GM18505 (cell line): ENCODE data around the gene HGD.
"Not testable (repeated sequence)": the region's sequence is repeated elsewhere in the genome, so short reads cannot be mapped to it uniquely, and the experiment has no call there.

ENCODE experiments used
- ATAC-seq: cut with Tn5 transposase; IDR thresholded peaks from one replicate; pipeline ENCODE4 v1.9.1; 2021; ENCODE audit not compliant: unreplicated experiment
- POLR2A ChIP-seq: IDR thresholded peaks from 4 replicates; pipeline ENCODE4 v1.6.1; 2011; ENCODE audit warnings: borderline replicate concordance; ENCODE audit not compliant: insufficient read depth, insufficient read length; ENCODE audit errors: extremely low read depth

Gene HGD

DNA sequence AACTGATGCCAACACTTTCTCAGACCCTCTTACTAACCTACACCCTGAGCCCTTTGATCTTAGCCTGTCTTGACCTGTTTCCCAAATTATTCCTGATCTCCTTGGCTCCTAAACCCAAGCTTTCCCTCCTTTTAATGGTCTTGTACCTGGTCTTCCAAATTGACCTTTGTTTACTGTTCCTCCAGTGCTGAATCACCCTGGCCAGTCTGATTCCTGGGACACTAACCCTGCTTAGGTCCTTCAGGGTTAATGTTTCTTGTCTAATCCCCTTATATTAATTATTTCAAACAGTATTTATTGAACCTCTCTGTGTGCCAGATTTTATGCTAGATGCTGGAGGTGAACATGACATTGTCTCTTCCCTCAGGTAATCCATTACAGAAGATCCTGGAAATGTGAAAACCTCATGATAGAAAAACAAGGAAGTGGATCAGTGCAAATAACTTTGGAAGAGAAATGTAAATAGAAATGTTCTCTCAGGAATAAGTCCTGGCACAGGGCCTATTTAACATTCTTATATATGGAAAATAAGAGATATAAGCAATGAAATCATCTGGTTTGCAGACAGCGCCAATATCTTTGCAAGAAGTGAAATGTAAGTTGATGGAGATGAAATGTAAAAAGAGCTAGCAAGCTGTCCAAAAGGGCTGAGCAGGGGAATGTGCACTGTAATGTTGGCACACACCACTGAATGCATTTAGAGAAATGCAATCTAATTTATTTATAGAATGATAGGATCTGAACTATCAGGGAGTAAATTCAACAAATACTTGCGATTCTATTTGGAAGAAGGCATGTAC is 20.7 kb downstream of the HGD start:
- TF ChIP-seq POLR2A, result no peak

DNA sequence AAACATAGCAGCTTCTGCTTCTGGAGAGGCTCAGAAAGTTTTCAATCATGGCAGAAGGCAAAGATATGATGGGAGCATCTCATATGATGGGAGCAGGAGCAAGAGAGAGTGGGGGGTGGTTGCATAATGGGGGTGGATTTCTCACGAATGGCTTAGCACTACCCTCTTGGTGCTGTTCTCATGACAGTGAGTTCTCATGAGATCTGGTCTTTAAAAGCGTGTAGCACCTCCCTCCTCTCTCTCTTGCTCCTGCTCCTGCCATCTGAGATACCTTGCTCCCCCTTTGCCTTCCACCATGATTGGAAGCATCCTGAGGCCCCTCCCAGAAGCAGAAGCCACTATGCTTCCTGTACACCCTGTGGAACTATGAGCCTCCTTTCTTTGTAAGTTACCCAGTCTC is 22.2 kb downstream of the HGD start:
- no peak for ATAC-seq
- TF ChIP-seq POLR2A, result no peak

More for the DNA sequence above, 20.7 kb downstream of the HGD start:
- no peak for ATAC-seq

DNA sequence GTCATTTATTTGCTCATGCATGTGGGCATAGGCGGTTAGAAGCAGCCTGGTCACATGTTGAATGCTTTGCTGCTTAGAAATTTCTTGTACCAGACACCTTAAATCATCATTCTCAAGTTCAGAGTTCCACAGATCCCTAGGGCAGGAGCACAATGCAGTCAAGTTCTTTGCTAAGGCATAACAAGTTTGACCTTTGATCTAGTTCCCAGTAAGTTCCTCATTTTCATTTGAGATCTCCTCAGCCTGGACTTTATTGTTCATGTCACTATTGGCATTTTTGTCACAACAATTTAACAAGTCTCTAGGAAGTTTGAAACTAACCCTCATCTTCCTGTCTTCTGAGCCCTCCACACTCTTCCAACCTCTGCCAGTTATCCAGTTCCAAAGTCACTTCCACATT is 22.8 kb downstream of the HGD start:
- no peak for ATAC-seq
- no peak for TF ChIP-seq POLR2A

DNA sequence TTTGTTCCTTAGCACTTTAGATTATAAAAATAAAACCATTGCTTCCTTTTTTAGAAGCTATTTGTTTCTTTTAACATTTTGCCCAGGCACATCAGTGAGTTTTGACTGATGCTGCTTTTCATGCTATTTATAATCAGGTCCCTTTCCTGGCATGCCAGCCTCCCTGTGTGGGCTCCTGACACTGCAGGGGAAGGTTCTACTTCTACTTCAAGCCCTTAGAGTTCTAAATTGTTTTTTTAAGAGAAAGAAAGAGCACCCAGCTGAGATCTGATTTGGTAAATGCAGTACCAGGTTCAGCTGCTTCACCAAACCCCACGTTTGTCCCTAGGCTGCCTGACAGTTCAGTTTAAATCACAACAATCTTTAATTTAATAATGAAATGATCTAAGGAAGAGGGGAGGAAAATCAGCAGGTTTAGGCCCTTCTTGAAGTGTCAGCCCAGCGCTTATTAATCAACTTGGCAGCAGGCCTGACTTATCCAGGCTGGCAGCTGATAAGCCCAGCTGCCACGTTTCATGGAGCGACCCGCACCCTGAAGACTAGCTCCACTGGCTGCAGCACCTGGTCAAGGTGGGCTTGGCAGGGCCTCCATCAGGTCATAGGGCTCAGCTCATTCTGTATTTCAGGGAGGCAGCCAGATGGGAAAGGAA is 29.0 kb downstream of the HGD start:
- no peak for ATAC-seq
- no peak for TF ChIP-seq POLR2A

DNA sequence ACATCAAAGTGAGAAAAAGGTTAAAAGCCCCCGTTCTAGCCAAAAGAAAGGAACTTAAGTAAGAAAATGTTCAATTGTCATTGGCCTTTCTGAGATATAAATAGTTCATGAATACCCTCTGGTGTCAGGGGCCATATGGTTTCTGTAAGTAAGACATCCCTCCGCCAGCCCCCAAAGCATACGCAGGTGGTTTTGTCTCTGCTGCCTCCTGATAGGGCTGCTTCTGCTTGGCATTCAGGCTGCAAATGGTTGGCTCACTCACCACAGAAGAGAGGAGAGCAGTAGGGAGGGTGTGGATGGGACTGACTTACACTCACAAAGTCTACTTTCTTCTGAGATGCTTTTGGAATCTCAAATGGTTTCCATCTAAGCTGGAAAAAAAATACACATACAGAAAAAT is 29.8 kb downstream of the HGD start:
- ATAC-seq, result no peak
- no peak for TF ChIP-seq POLR2A

DNA sequence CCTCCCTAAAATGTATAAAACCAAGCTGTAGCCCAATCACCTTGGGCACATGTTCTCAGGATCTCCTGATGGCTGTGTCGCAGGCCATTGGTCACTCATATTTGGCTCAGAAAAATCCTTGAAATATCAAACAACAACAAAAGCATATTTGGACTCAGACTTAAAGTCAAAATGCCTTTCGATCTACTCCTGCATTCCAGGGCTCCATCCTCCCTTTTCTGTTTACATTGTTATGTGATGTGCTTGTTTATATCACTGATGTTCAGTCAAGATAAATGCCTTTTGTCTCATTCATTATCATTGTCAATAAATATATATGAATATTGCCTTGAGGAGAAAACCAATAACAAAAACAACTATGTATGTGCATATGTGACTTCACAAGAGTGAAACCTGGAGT is 31.7 kb downstream of the HGD start:
- ATAC-seq, result no peak
- TF ChIP-seq POLR2A, result no peak

DNA sequence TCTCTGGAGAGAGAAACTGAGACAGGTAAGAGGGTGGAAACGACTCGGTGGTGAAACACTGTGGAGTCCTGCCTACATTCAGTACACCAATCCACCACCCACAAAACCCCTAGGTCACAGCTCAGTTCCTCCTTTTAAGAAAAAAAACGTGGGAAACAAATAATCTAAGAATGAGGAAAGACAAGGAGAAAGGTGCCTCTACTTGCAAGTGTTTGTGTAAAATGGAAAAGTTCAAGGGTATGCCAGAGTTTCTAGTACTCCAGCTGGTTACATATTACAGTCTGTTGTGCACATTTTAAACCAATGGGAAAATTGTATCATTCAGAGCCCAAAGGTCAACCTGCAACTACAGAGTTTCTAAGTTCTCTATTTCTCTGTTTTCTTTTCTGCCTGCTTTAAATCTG is 32.2 kb downstream of the HGD start:
- no peak for ATAC-seq
- no peak for TF ChIP-seq POLR2A

DNA sequence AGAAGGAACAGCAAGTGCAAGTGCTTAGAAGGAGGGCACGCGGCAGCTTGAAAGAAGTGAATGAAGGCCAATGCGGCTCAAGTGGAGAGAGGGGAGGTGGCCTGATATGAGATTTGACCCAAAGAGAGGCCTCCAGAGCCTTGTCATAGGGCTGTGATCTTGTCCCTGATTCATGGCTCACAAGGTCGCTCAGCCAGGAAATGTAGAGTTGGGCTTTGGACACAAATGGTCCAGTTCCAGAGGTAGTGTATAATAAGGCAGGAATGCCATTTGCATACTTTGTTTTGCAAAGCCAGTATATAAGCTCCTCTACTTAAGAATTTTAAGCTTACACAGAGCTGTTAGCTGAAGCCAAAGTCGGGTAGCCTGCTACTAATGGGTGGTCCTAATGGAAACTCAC is 33.7 kb downstream of the HGD start:
- no peak for ATAC-seq
- no peak for TF ChIP-seq POLR2A

DNA sequence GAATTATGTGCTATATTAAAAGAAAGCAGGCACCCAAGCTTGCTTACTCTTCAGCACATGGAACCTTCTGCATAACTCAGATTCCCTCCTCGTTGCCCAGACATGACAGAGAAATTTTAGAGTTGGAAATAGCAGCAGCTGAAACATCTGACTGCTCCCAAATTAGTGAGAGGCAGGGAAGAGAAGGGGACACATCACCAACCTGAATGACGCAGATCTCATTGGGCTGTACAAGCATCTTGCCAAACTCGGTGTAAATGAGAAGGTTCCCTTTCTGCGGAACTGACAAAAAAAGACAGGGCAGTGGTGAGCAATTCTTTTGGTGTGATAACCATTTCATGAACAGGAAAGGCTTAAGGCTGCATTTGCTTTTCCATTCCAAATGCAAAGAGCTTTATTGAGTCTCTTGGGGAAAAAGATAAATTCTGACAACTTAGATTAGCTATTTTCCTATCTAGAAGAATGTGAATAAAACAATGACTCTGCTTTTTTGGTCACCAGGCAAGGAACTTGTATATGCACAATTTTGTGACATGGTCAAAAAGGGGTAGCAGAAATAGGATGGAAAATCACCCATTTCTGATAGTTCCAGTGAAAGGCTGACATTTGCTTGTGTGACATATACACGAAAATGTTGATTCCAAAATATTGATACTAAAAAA is 35.1 kb downstream of the HGD start:
- no peak for ATAC-seq

DNA sequence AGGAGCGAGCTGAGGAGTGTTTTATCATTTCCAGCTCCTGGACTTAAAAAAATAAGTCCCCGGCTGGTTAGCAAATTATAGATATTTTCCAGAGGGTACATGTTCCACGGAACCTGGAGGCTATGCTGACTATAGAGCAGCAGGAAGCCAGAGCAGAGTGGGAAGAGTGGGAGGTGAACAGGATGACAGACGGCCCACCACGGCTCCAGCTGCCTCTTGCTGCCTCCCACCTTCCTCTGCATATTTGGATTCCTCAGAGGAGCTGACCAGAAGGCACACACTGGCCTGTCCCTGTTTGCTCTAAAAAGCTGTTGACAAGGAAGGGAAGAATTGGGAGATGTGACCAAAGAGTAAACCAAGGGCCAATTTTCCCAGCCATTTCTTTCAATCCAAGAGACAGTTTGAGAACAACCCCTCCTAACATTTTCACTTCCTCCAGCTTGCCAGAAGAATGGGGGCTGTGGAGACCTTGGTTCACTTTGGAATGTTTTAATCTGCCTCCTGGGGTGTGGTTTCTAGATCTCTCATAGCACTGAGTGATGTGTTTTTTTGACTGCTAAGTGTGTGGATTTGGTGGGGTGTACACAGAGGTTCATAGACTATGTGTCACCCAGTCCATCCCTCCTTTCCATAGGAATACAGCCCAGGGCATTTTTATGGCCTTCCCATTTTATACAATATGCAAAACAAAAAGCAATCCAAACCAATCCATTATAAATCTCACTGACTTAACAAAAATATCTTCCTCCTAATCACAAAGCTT is 36.8 kb downstream of the HGD start:
- ATAC-seq, result no peak
- TF ChIP-seq POLR2A, result no peak

More for the DNA sequence above, 35.1 kb downstream of the HGD start:
- TF ChIP-seq POLR2A, result no peak

DNA sequence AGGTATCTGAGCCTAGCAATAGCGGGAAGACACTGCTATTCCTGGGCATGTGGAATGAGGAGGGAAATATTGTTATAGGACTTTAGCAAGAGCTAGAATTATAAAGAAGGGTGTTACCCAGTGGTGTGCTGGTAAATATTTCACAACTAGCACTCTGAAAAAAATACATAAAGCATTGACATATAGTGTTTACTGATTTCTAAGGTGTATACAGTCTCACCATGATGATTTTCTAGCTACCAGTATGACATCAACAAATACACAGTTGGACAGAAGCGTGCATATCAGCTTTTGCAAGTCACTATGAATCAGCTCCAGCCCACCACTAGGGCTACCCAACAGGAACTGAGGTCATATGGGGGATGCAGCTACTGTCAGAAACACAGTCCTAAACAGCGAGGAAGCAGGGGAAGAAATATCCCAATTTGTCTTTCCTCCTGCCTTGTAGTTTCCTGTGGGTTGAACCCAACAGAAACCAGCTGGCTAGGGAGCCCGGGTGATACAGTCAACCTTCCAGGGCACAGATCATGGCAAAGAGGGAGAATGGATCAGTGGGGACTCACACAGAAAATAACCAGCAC is 39.6 kb downstream of the HGD start:
- no peak for ATAC-seq
- no peak for TF ChIP-seq POLR2A

DNA sequence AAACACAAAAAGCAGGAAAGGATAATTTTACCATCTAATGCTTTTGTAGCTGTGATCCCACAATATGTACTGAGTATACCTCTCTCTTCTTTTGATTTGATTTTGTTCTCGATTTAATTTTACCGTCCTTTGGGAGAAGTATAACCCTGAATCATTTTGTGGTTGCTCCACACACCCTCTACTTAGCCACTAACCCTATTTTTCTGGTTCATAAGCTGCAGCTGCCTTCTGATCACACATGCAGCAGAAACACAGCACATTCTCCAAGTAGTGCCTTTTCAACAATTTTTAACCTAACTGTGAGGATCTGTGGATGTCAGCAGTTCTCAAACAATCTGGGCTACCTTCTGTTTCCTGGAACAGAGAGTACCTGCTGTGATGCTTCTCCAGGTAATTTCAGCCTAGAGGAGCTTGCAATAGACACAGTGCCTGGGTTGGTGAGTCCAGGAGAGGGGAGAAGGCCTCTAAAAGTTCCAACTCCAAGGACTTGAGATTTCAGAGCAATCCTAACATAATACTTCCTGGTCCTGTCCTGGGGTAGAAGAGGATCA is 40.3 kb downstream of the HGD start:
- no peak for ATAC-seq
- no peak for TF ChIP-seq POLR2A

DNA sequence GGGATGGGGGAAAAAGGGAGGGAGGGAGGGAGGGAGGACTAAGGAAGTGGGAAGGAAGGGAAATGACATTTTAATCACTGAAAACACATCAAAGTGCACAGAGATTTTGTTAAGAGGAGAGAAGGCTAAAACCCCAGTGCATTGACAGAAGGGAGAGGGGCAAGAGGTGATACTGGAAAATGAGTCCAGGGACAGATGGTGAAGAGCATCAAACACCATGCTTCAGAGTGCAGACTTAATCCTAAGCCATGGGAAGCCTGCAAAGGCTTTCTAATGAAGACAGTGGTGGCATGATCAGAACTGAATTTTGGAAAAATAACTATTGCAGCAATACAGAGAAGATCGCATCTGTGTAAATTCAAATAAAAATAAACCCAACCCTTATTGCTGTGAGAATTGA is 41.8 kb downstream of the HGD start:
- no peak for TF ChIP-seq POLR2A
- no peak for ATAC-seq

DNA sequence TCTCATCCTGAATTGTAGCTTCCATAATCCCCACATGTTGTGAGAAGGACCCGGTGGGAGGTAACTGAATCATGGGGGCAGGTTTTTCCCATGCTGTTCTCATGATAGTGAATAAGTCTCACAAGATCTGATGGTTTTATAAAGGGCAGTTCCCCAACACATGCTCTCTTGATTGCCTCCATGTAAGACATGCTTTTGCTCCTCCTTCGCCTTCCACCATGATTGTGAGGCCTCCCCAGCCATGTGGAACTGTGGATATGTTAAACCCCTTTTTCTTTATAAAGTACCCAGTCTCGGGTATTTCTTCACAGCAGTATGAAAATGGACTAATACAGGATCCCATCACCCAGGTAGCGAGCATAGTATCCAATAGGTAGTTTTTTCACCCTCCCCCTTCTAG is 43.2 kb downstream of the HGD start:
- not testable (repeated sequence) for ATAC-seq
